Measurements from ENCODE around the gene PRRX1. TPM values are rescaled to one million over a fixed set of nuclear protein-coding genes. Genes with fewer than 3 reads are reported as not detected.

The PRRX1 gene
- total and polyA plus RNA-seq, 4 donors: 7.7 to 37.5 (median 13.9) TPM

- DNase-seq (peak in 2 of 3 donors; percentile 27 to 46), ATAC-seq (ENCODE audit: insufficient read depth, low FRiP score) (no peak)
- no peak for TF ChIP-seq CTCF (IDR thresholded peaks at IDR 0.05; ENCODE audit: control extremely low read depth, extremely low read depth)
- peaks cover 0 to 96% (median 83%) of the 10 kb centered on the region in 3 donors for H3K27me3 ChIP-seq (ENCODE audit: control insufficient read depth in 3 of 3, insufficient read depth in 3 of 3, low read length in 2 of 3)
- H3K36me3 ChIP-seq (ENCODE audit: control insufficient read depth in 4 of 4, insufficient read depth in 4 of 4, low read length in 4 of 4): no peaks in the 10 kb centered on the region
- H3K9ac ChIP-seq (ENCODE audit: insufficient read depth in 1 of 2, low read length in 2 of 2): no peak overlapping the region
- 2 to 5% methylated on average over 11 of the region's 11 CpGs for WGBS, 2 donors
- H3K27ac ChIP-seq (ENCODE audit: low read depth in 1 of 2, low read length in 1 of 2): peak overlapping the region; percentile 32 to 87
- no peak overlapping the region for H3K4me3 ChIP-seq
- H3K4me1 ChIP-seq (ENCODE audit: control insufficient read depth in 5 of 5, insufficient read depth in 5 of 5, low read length in 5 of 5): peaks cover 0 to 38% (median 11%) of the 10 kb centered on the region in 5 donors
- peaks cover 0 to 4% (median 0%) of the 10 kb centered on the region in 4 donors for H3K9me3 ChIP-seq (ENCODE audit: control insufficient read depth in 4 of 4, insufficient read depth in 3 of 4, low read length in 3 of 4)
Measured at GRCh38 chr1:170662561-170663403, 1.1 kb upstream of the PRRX1 start.

GRCh38 chr1:170663404-170664092, 383 bp upstream of the PRRX1 start:
- Histone ChIP-seq H3K9me3 (ENCODE audit: control insufficient read depth in 4 of 4, insufficient read depth in 3 of 4, low read length in 3 of 4) (peaks cover 0 to 4% (median 0%) of the 10 kb centered on the region in 4 donors), H3K4me1 (ENCODE audit: control insufficient read depth in 5 of 5, insufficient read depth in 5 of 5, low read length in 5 of 5) (peaks cover 0 to 44% (median 12%) of the 10 kb centered on the region in 5 donors), H3K9ac (ENCODE audit: insufficient read depth in 1 of 2, low read length in 2 of 2) (no peak overlapping the region), H3K36me3 (ENCODE audit: control insufficient read depth in 4 of 4, insufficient read depth in 4 of 4, low read length in 4 of 4) (no peaks in the 10 kb centered on the region), H3K27ac (ENCODE audit: low read depth in 1 of 2, low read length in 1 of 2) (peak overlapping the region; percentile 32 to 87), H3K4me3 (no peak overlapping the region), H3K27me3 (ENCODE audit: control insufficient read depth in 3 of 3, insufficient read depth in 3 of 3, low read length in 2 of 3) (peaks cover 2 to 99% (median 88%) of the 10 kb centered on the region in 3 donors)
- no peak for ATAC-seq (ENCODE audit: insufficient read depth, low FRiP score)
- DNase-seq: peak in 2 of 3 donors; percentile 7 to 24
- WGBS, 2 donors: 8 to 9% methylated on average over 12 of the region's 12 CpGs
- TF ChIP-seq CTCF (IDR thresholded peaks at IDR 0.05; ENCODE audit: control extremely low read depth, extremely low read depth): no peak

- no peak overlapping the region for H3K9ac ChIP-seq (ENCODE audit: insufficient read depth in 1 of 2, low read length in 2 of 2)
- WGBS, 2 donors: 6 to 11% methylated on average over 37 of the region's 37 CpGs
- no peaks in the 10 kb centered on the region for H3K36me3 ChIP-seq (ENCODE audit: control insufficient read depth in 4 of 4, insufficient read depth in 4 of 4, low read length in 4 of 4)
- peaks cover 0 to 6% (median 0%) of the 10 kb centered on the region in 4 donors for H3K9me3 ChIP-seq (ENCODE audit: control insufficient read depth in 4 of 4, insufficient read depth in 3 of 4, low read length in 3 of 4)
- H3K4me1 ChIP-seq (ENCODE audit: control insufficient read depth in 5 of 5, insufficient read depth in 5 of 5, low read length in 5 of 5): peaks cover 0 to 44% (median 12%) of the 10 kb centered on the region in 5 donors
- peaks cover 2 to 99% (median 89%) of the 10 kb centered on the region in 3 donors for H3K27me3 ChIP-seq (ENCODE audit: control insufficient read depth in 3 of 3, insufficient read depth in 3 of 3, low read length in 2 of 3)
- H3K27ac ChIP-seq (ENCODE audit: low read depth in 1 of 2, low read length in 1 of 2): peak overlapping the region; percentile 74 to 87
- ATAC-seq (ENCODE audit: insufficient read depth, low FRiP score) (peak; percentile 28), DNase-seq (peak in 2 of 3 donors; percentile 21 to 25)
- no peak for TF ChIP-seq CTCF (IDR thresholded peaks at IDR 0.05; ENCODE audit: control extremely low read depth, extremely low read depth)
- H3K4me3 ChIP-seq: peak overlapping the region; percentile 25
Measured at GRCh38 chr1:170664828-170665612, 1.1 kb downstream of the PRRX1 start.
